UCSD-AML1 (cell line): Measurements from ENCODE around the gene FDX2.
A peak's percentile ranks its signal among the peaks of the same experiment; 100 is the strongest.

ENCODE experiments used
- DNase-seq: peaks from one replicate; lab custom pipeline; 2025; ENCODE audit not compliant: unreplicated experiment; lab: John Stamatoyannopoulos, UW

FDX2 gene

GRCh38 chr19:10332965-10333757 lies 17.3 kb upstream of the FDX2 start, which contains the start of gene RAVER1:
Gene RAVER1 (minus strand): TSS chr19:10333529. CDS start chr19:10333507, 22 bp downstream.
- peak; percentile 97 for DNase-seq

- no peak for DNase-seq
These were observed 16.5 kb upstream of the FDX2 start for GRCh38 chr19:10332158-10332964.

- DNase-seq, result no peak
These were observed 13.7 kb upstream of the FDX2 start for GRCh38 chr19:10329555-10329954.

- no peak for DNase-seq
These were observed 13.0 kb upstream of the FDX2 start for GRCh38 chr19:10328558-10329429.

GRCh38 chr19:10327793-10328192 lies 12.0 kb upstream of the FDX2 start:
- DNase-seq, result no peak

GRCh38 chr19:10325732-10326131 lies 9.9 kb upstream of the FDX2 start:
- DNase-seq, result no peak

- no peak for DNase-seq
These were observed 6.3 kb upstream of the FDX2 start for GRCh38 chr19:10321874-10322835.

- DNase-seq, result no peak
These were observed 5.6 kb upstream of the FDX2 start for GRCh38 chr19:10321417-10321797.

GRCh38 chr19:10320602-10321416 lies 5.0 kb upstream of the FDX2 start:
- DNase-seq, result no peak

- no peak for DNase-seq
These were observed 3.2 kb upstream of the FDX2 start for GRCh38 chr19:10318807-10319682.

- DNase-seq, result no peak
These were observed 2.1 kb upstream of the FDX2 start for GRCh38 chr19:10317857-10318462.

GRCh38 chr19:10317045-10317856 lies 1.4 kb upstream of the FDX2 start:
- DNase-seq, result no peak

- no peak for DNase-seq
These were observed 622 bp upstream of the FDX2 start for GRCh38 chr19:10316229-10317044.

- DNase-seq, result no peak
These were observed 6.4 kb downstream of the FDX2 start, which contains the start of gene ZGLP1 for GRCh38 chr19:10309423-10309822. Gene ZGLP1 (minus strand): TSS chr19:10309815.

- DNase-seq, result no peak
These were observed 9.5 kb downstream of the FDX2 start for GRCh38 chr19:10306327-10306726.
